Occipital lobe (tissue), 2 donors: ENCODE results near the gene SH3PXD2A. TPM values are rescaled to one million over a fixed set of nuclear protein-coding genes. Genes with fewer than 3 reads are reported as not detected.
"Not testable (repeated sequence)": the region's sequence is repeated elsewhere in the genome, so short reads cannot be mapped to it uniquely, and the experiment has no call there.

Experiments
- DNase-seq: peaks from one replicate; lab custom pipeline; 2025; lab: John Stamatoyannopoulos, UW
- total RNA-seq: library from RNA; depleted of rRNA; stranded (reverse); fragments of >200 nt; gene quantifications from one replicate; pipeline ENCODE4 v1.2.3, GENCODE V29; 2014

The SH3PXD2A gene
- total RNA-seq, 1 donor from 2014 or later, result 8.7 TPM

GRCh38 chr10:103849880-103850571 is 5.3 kb downstream of the SH3PXD2A start:
- no peak for DNase-seq

GRCh38 chr10:103849212-103849877 is 6.0 kb downstream of the SH3PXD2A start:
- no peak for DNase-seq

- no peak for DNase-seq
Observed at GRCh38 chr10:103847909-103848468, 7.4 kb downstream of the SH3PXD2A start.

- no peak for DNase-seq
Observed at GRCh38 chr10:103847346-103847745, 8.0 kb downstream of the SH3PXD2A start.

GRCh38 chr10:103845972-103846371 is 9.4 kb downstream of the SH3PXD2A start:
- DNase-seq, result no peak

- not testable (repeated sequence) for DNase-seq
Observed at GRCh38 chr10:103845346-103845745, 10.0 kb downstream of the SH3PXD2A start.

- no peak for DNase-seq
Observed at GRCh38 chr10:103843854-103844570, 11.4 kb downstream of the SH3PXD2A start.

- DNase-seq, result no peak
Observed at GRCh38 chr10:103843045-103843444, 12.3 kb downstream of the SH3PXD2A start.

GRCh38 chr10:103842605-103843004 is 12.8 kb downstream of the SH3PXD2A start:
- no peak for DNase-seq

- no peak for DNase-seq
Observed at GRCh38 chr10:103841519-103841918, 13.9 kb downstream of the SH3PXD2A start.

GRCh38 chr10:103840740-103841070 is 14.7 kb downstream of the SH3PXD2A start:
- no peak for DNase-seq

- DNase-seq, result no peak
Observed at GRCh38 chr10:103839872-103840739, 15.3 kb downstream of the SH3PXD2A start.

GRCh38 chr10:103839519-103839871 is 15.9 kb downstream of the SH3PXD2A start:
- DNase-seq, result no peak

GRCh38 chr10:103838862-103839518 is 16.4 kb downstream of the SH3PXD2A start:
- DNase-seq, result no peak

- DNase-seq, result no peak
Observed at GRCh38 chr10:103838070-103838395, 17.3 kb downstream of the SH3PXD2A start.

GRCh38 chr10:103837370-103838069 is 17.9 kb downstream of the SH3PXD2A start:
- DNase-seq, result no peak

- no peak for DNase-seq
Observed at GRCh38 chr10:103836861-103837260, 18.5 kb downstream of the SH3PXD2A start.

- DNase-seq, result no peak
Observed at GRCh38 chr10:103836273-103836672, 19.1 kb downstream of the SH3PXD2A start.

- no peak for DNase-seq
Observed at GRCh38 chr10:103835096-103836050, 20.0 kb downstream of the SH3PXD2A start.
